GM21723 (cell line): ENCODE data around the gene TMEM214.

Source experiments
- ATAC-seq: cut with Tn5 transposase; IDR thresholded peaks from one replicate; pipeline ENCODE4 v1.9.1; 2021; ENCODE audit warnings: mild to moderate bottlenecking, moderate library complexity; ENCODE audit not compliant: unreplicated experiment

The TMEM214 gene

DNA sequence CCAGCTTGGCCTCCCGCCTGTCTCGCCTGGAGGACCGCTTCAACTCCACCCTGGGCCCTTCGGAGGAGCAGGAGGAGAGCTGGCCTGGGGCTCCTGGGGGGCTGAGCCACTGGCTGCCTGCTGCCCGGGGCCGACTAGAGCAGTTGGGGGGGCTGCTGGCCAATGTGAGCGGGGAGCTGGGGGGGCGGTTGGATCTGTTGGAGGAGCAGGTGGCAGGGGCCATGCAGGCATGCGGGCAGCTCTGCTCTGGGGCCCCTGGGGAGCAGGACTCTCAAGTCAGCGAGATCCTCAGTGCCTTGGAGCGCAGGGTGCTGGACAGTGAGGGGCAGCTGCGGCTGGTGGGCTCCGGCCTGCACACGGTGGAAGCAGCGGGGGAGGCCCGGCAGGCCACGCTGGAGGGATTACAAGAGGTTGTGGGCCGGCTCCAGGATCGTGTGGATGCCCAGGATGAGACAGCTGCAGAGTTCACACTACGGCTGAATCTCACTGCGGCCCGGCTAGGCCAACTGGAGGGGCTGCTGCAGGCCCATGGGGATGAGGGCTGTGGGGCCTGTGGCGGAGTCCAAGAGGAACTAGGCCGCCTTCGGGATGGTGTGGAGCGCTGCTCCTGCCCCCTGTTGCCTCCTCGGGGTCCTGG lies 50.1 kb downstream of the TMEM214 start:
- ATAC-seq: no peak

DNA sequence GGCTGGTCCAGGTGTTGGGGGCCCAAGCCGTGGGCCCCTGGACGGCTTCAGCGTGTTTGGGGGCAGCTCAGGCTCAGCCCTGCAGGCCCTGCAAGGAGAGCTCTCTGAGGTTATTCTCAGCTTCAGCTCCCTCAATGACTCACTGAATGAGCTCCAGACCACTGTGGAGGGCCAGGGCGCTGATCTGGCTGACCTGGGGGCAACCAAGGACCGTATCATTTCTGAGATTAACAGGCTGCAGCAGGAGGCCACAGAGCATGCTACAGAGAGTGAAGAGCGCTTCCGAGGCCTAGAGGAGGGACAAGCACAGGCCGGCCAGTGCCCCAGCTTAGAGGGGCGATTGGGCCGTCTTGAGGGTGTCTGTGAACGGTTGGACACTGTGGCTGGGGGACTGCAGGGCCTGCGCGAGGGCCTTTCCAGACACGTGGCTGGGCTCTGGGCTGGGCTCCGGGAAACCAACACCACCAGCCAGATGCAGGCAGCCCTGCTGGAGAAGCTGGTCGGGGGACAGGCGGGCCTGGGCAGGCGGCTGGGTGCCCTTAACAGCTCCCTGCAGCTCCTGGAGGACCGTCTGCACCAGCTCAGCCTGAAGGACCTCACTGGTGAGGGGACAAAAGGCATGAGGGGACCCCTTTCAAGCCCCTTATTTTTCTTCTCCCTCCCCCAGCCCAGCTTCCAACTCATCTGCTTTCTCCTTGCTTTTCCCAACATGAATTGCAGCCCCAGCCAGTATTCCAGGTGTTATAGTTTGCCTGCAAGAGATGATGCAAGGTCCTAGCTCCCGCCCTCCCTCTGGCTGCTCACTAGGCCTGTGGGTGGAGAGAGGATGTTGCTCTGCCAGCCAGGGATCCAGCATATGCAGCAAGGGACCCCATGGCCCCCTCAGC lies 50.9 kb downstream of the TMEM214 start:
- ATAC-seq: no peak

DNA sequence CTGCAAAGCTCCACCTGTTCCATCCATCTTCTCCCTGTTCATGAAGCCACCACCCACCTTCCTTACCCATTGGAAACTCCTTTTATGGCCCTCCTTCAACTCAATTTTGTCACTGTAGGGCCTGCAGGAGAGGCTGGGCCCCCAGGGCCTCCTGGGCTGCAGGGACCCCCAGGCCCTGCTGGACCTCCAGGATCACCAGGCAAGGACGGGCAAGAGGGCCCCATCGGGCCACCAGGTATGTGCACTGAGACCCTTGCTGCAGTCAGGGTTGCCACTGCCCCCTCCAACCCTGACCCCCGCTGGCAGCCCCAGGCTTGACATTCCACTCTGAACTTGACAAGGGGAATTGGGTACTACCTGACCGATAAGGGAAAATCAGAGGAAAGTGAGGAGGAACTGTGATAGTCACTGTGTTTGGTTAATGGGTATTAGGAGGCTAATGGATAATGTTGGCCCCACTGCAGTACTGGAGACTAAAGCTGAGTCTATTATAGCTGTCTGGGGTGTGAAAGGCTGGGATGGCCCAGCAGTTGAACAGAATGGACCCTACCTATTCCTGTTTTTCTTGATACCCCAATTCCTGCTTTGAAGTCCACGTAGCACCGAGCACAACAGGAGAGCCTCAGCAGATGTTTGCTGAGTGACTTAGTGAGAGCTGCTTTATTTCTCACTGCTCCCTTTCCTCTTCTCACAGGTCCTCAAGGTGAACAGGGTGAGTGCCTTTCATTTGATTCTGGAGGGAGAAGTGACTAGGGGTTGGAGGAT lies 51.7 kb downstream of the TMEM214 start:
- no peak for ATAC-seq

DNA sequence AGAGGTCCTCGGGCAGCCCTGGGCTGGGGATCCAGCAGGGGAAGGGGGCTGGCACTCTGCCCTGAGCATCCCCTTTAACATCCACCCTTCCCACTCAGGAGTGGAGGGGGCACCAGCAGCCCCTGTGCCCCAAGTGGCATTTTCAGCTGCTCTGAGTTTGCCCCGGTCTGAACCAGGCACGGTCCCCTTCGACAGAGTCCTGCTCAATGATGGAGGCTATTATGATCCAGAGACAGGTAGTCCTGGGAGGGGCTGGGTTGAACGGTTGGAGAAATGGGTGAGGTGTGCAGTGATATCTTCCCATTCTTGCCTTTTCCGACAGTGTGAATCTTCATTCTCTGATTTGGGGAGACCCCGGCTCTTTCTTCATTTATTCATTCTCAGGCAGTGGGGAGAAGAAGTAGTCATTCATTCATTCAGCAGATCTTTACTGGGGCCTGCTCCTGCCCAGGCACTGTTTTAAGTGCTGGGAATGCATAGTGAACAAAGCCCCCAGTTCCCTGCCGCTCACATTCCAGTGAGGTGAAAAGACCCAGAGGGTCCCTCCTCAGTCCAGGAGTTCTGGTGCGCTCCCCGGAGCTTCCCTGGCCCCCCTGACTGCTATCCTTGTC lies 52.4 kb downstream of the TMEM214 start:
- ATAC-seq: no peak

DNA sequence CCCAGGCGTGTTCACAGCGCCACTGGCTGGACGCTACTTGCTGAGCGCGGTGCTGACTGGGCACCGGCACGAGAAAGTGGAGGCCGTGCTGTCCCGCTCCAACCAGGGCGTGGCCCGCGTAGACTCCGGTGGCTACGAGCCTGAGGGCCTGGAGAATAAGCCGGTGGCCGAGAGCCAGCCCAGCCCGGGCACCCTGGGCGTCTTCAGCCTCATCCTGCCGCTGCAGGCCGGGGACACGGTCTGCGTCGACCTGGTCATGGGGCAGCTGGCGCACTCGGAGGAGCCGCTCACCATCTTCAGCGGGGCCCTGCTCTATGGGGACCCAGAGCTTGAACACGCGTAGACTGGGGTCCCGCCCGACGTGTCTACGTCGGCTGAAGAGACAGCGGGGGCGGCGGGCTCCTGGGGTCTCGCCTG lies 52.9 kb downstream of the TMEM214 start:
- peak; percentile 0 for ATAC-seq

DNA sequence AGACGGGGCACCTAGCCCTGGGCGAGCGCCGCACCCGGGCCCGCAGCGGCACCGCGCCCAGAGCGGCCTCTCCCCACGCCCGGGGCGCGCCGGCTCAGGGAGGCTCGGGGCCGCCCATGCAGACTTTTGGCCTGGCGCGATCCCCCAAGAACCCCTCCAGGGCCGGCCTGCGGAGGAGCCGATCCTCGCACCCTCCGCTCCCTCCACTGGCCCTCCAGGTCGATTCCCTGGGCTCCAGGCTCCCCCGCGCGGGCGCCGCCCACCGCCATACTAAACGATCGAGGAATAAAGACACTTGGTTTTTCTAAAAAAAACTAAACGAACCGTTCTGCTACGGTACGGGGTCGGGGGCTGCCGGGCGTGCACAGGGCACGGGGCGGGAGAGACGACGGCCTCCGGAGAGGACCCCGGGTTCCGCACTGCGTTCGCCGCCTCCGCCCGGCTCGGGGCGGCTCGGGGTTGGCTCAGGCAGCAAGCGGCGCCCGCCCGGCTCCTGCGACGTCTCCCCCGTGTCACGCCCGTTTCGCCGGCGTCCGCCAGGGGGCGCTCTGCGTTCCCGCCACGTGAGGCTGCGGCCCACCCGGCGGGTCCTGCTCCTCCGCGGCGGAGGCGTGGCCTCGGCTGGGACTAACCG lies 53.4 kb downstream of the TMEM214 start:
- ATAC-seq: peak; percentile 76

DNA sequence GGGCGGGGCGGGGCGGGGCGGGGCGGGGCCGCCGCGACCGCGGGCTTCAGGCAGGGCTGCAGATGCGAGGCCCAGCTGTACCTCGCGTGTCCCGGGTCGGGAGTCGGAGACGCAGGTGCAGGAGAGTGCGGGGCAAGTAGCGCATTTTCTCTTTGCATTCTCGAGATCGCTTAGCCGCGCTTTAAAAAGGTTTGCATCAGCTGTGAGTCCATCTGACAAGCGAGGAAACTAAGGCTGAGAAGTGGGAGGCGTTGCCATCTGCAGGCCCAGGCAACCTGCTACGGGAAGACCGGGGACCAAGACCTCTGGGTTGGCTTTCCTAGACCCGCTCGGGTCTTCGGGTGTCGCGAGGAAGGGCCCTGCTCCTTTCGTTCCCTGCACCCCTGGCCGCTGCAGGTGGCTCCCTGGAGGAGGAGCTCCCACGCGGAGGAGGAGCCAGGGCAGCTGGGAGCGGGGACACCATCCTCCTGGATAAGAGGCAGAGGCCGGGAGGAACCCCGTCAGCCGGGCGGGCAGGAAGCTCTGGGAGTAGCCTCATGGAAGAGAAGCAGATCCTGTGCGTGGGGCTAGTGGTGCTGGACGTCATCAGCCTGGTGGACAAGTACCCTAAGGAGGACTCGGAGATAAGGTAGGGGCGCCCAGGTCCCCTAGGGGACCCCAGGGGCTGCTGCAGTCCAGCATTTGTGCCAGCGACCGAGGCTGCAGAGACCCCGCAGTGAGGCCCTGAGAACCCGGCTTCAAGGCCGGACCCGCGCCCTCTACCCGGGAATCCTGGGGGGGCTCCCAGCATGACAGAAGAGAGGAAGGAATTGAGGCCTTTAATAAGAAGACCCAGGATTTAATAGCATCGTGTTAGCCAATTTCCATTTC lies 54.2 kb downstream of the TMEM214 start, which contains the start of gene KHK:
TSS of gene KHK (plus strand) at position 49 of the 870 bp plus-strand sequence. CDS start at position 537, 488 bp downstream.
- ATAC-seq: peak; percentile 24

DNA sequence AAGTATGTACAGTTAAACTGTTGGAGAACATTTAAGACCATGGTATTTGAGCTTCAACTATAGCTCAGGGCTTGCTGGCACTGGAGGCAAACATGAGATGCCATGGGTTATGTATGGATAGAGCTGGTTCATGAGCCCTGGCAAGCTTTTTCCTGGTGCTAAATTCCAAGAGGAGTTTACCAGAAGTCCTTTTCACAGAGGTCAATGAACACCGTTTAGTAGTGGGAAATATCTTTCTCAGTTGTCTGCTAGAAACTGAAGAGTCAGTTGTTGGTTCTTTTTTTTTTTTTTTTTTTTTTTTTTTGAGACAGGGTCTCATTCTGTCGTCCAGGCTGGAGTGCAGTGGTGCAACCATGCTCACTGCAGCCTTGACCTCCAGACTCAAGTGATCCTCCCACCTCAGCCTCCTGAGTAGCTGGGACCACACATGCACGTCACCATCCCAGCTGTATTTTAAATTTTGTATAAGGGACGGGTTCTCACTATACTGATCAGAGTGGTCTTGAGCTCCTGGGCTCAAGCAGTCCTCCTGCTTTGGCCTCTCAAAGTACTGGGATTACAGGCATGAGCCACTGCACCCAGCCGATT lies 55.2 kb downstream of the TMEM214 start:
- ATAC-seq: no peak

DNA sequence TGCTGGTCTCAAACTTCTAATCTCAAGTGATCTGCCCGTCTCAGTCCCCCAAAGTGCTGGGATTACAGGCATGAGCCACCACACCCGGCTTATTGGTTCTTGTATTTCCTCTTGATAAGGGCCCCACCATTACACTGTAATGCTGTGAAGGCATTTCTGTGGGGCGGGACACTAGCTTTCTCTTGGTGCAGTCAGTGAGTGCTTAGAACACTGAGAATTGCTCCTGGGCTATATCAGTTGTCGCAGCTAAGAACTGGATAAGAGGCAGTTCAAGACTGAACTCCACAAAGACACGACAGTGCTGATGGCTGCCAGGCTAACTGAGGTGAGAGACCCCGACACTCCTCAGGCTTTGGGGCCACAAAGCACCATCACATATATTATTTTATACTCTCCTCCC lies 55.9 kb downstream of the TMEM214 start:
- no peak for ATAC-seq

DNA sequence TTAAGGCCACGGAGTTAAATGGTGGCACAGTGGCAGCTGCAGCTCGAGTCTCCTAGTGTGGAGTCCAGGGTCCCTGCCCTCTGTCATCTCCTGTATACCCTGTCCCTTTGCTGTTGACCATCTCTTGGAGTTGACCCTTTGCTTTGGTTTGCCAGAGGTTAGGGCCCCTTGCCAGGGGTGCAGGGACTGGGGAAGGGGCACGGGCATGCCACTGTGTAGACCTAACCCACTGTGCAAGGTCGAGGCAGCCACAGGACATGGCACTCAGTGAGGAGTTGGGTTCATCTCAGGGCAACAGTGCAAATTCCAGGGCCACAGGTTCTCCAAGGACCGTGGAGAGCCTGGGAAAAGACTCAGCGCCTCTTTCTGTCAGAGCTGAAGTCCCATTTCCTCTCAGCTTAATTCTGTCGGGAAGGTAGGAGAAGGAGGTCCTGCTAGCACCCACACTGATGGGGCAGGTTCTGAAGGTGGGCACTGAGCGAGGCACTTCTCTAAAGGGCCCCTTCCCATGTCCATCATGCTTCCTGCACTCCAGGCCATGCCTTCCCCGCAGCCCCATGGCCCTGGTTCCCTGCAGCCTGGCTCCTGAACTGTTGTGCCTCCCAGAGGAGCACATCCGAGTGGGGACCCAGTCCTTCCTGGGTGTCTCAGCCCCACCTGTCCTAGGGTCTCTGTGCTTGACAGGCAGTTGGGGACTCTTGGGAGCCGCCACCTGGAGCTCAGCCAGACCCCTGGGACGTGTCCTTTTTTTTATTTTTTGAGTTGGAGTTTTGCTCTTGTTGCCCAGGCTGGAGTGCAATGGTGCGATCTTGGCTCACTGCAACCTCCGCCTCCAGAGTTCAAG lies 56.6 kb downstream of the TMEM214 start:
- no peak for ATAC-seq
